SK-N-SH (cell line): ENCODE data around the gene DAB2. TPM values are rescaled to one million over a fixed set of nuclear protein-coding genes. Genes with fewer than 3 reads are reported as not detected.

Source experiments
- CTCF ChIA-PET: fragments of 300-600, 350-600 bp; formaldehyde crosslinking; extraction: SDS; loops from one replicate; lab custom pipeline; 2021; lab: Yijun Ruan, JAX
- POLR2A ChIA-PET: fragments of 350-600 bp; sonication (Branson Sonifier 250); formaldehyde crosslinking; extraction: SDS; loops from one replicate; lab custom pipeline; 2020; ENCODE audit warnings: antibody characterized with exemption, inconsistent platforms; lab: Yijun Ruan, JAX
- DNase-seq: peaks from one replicate; pipeline ENCODE4 v3.0.0; 2012
- H2AFZ ChIP-seq: fragments of 200-600 bp; sonication (generic); 2 replicates; pipeline ENCODE4 v1.8.1; 2016; ENCODE audit warnings: antibody characterized with exemption, mild to moderate bottlenecking, low read depth
- H3F3A ChIP-seq: fragments of 200-600 bp; sonication (generic); replicated peaks from 2 replicates; pipeline ENCODE3; 2016; ENCODE audit warnings: antibody characterized with exemption, mild to moderate bottlenecking; ENCODE audit not compliant: insufficient read depth
- H3K27ac ChIP-seq, 2 experiments: fragments of 200-500 bp in 1 of 2; fragments of 200-600 bp in 1 of 2; sonication (Bioruptor generic) in 1 of 2; sonication (generic), shearing (Covaris generic) in 1 of 2; 2 replicates each; pipeline versions ENCODE4 v1.5.1 to v1.6.1; 2014 to 2016; ENCODE audit warnings: low read depth in 2 of 2, inconsistent platforms in 1 of 2, low read length in 1 of 2, mild to moderate bottlenecking in 1 of 2, mixed read lengths in 1 of 2
- H3K27me3 ChIP-seq: fragments of 200-600 bp; sonication (generic), shearing (Covaris generic); 2 replicates; pipeline ENCODE4 v1.6.1; 2016; ENCODE audit warnings: mixed run types; ENCODE audit not compliant: insufficient read depth
- H3K36me3 ChIP-seq, 2 experiments: fragments of 200-500 bp in 1 of 2; fragments of 200-600 bp in 1 of 2; sonication (Bioruptor generic) in 1 of 2; sonication (generic) in 1 of 2; replicated peaks in 1 of 2; 2 replicates each; pipeline versions ENCODE3 to v1.5.1; 2014 to 2016; ENCODE audit warnings: low read length in 1 of 2, mild to moderate bottlenecking in 1 of 2; ENCODE audit not compliant: insufficient read depth in 2 of 2, control insufficient read depth in 1 of 2
- H3K4me1 ChIP-seq, 2 experiments: fragments of 200-500 bp in 1 of 2; fragments of 200-600 bp in 1 of 2; sonication (Bioruptor generic) in 1 of 2; sonication (generic), shearing (Covaris generic) in 1 of 2; 2 replicates each; pipeline versions ENCODE4 v1.5.1 to v1.6.1; 2014 to 2016; ENCODE audit warnings: low read depth in 1 of 2, low read length in 1 of 2, mixed run types in 1 of 2; ENCODE audit not compliant: insufficient read depth in 2 of 2, control insufficient read depth in 1 of 2
- H3K4me2 ChIP-seq: fragments of 200-600 bp; sonication (generic), shearing (Covaris generic); 2 replicates; pipeline ENCODE4 v1.6.1; 2017; ENCODE audit warnings: mixed run types
- H3K4me3 ChIP-seq, 2 experiments: fragments of 200-500 bp in 1 of 2; fragments of 200-600 bp in 1 of 2; sonication (Bioruptor generic) in 1 of 2; sonication (generic), shearing (Covaris generic) in 1 of 2; 2 replicates each; pipeline versions ENCODE4 v1.5.1 to v1.8.1; 2014 to 2016; ENCODE audit warnings: low read depth in 2 of 2, inconsistent platforms in 1 of 2, low read length in 1 of 2, mild to moderate bottlenecking in 1 of 2, mixed read lengths in 1 of 2, moderate library complexity in 1 of 2
- H3K79me2 ChIP-seq: fragments of 200-600 bp; sonication (generic); 2 replicates; pipeline ENCODE4 v1.8.1; 2017; ENCODE audit warnings: mild to moderate bottlenecking; ENCODE audit not compliant: insufficient read depth
- H3K9ac ChIP-seq: fragments of 200-600 bp; sonication (generic); 2 replicates; pipeline ENCODE4 v1.6.1; 2017; ENCODE audit warnings: mixed run types
- H3K9me2 ChIP-seq: fragments of 200-600 bp; sonication (generic); 2 replicates; pipeline ENCODE4 v1.6.1; 2017; ENCODE audit warnings: mixed run types
- H3K9me3 ChIP-seq: fragments of 200-600 bp; sonication (generic); 2 replicates; pipeline ENCODE4 v1.6.1; 2017; ENCODE audit warnings: mixed run types, mild to moderate bottlenecking, moderate library complexity
- H4K20me1 ChIP-seq: fragments of 200-600 bp; sonication (generic); 2 replicates; pipeline ENCODE4 v1.6.1; 2017; ENCODE audit warnings: mild to moderate bottlenecking, mixed run types; ENCODE audit not compliant: insufficient read depth
- FOXJ3 ChIP-seq: sonication (generic); formaldehyde crosslinking; IDR thresholded peaks from 2 replicates; pipeline ENCODE4 v1.5.1; 2020; ENCODE audit warnings: mild to moderate bottlenecking, missing genetic modification reagents
- FOXM1 ChIP-seq: IDR thresholded peaks from 2 replicates; pipeline ENCODE4 v1.4.0; 2012; ENCODE audit warnings: low read depth, mild to moderate bottlenecking
- MEF2A ChIP-seq: IDR thresholded peaks from 2 replicates; pipeline ENCODE4 v1.4.0; 2012; ENCODE audit warnings: low read depth, borderline replicate concordance
- RAD21 ChIP-seq: IDR thresholded peaks from 2 replicates; pipeline ENCODE4 v1.6.1; 2012; ENCODE audit warnings: mild to moderate bottlenecking, low read length
- RCOR1 ChIP-seq: fragments of 150-350 bp; IDR thresholded peaks from 2 replicates; pipeline ENCODE4 v1.6.1; 2017; ENCODE audit warnings: antibody characterized with exemption, low read length
- WGBS: methylation state at CpG from one replicate; pipeline ENCODE4 v1.1.6; 2017; ENCODE audit warnings: low lambda C conversion rate; 5-methylcytosine and 5-hydroxymethylcytosine counted together
- polyA plus RNA-seq, 3 experiments: library from polyadenylated mRNA; depleted of rRNA; stranded (reverse); fragments of >200 nt; gene quantifications; 2 replicates each; pipeline ENCODE4 v1.2.3, GENCODE V29; 2012
- TF ChIP-seq, protein P1 (sequence below): IDR thresholded peaks from 2 replicates; pipeline ENCODE4 v1.4.0; 2012; ENCODE audit warnings: low read depth, borderline replicate concordance
- TF ChIP-seq, protein P2 (sequence below): IDR thresholded peaks from 2 replicates; pipeline ENCODE4 v1.4.0; 2012; ENCODE audit warnings: low read depth, borderline replicate concordance

Gene DAB2
- polyA plus RNA-seq, 1 of the 3 experiments (the other 2 are of a cell fraction) = 23.7 TPM

DNA sequence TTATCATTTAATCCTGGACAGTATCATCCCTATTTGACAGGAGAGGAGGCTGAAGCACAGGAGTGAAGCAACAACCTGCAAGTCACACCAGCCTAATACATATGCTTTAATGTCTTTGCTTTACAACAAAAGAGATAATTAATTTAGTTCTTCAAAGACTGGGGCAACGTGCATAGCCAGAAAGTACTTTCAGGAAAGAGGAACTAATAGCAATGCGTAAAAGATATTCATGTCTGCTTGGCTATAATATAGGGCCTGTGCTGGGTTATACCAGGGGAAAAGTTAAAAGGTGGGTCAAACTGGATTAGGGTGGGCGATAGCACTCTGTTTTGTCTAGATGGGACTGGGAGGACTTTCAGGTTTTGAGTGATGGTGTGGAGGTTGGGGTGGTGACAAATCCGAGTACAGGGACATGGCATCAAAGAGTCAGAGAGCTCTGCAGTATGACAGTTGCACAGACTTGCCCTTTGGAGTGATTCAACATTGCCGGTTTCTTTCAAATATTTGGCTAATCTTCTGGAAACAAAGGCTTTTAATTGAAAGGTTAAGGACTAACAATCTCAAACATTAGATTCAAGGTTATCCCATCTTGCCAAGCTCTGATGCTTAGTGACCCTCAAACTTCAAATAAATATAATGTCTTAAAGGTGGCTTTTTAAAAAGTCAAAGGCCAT, 11.9 kb downstream of the DAB2 start:
- H2AFZ ChIP-seq = no peak overlapping the region
- TF ChIP-seq RAD21 (no peak), RCOR1 (no peak), FOXJ3 (CRISPR knock-in tag) (no peak), FOXM1 (no peak)
- TF ChIP-seq, protein P1, sequence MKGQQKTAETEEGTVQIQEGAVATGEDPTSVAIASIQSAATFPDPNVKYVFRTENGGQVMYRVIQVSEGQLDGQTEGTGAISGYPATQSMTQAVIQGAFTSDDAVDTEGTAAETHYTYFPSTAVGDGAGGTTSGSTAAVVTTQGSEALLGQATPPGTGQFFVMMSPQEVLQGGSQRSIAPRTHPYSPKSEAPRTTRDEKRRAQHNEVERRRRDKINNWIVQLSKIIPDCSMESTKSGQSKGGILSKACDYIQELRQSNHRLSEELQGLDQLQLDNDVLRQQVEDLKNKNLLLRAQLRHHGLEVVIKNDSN = no peak
- TF ChIP-seq, protein P2, sequence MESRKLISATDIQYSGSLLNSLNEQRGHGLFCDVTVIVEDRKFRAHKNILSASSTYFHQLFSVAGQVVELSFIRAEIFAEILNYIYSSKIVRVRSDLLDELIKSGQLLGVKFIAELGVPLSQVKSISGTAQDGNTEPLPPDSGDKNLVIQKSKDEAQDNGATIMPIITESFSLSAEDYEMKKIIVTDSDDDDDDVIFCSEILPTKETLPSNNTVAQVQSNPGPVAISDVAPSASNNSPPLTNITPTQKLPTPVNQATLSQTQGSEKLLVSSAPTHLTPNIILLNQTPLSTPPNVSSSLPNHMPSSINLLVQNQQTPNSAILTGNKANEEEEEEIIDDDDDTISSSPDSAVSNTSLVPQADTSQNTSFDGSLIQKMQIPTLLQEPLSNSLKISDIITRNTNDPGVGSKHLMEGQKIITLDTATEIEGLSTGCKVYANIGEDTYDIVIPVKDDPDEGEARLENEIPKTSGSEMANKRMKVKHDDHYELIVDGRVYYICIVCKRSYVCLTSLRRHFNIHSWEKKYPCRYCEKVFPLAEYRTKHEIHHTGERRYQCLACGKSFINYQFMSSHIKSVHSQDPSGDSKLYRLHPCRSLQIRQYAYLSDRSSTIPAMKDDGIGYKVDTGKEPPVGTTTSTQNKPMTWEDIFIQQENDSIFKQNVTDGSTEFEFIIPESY = no peak
- TF ChIP-seq, all 33 proteins: peak for 0
- H3K4me1 ChIP-seq = peaks cover 0 to 26% of the 10 kb centered on the region in 2 experiments; a peak in 2 of 4 replicates
- H3K27me3 ChIP-seq = no peaks in the 10 kb centered on the region
- peaks cover 14% of the 10 kb centered on the region for H3F3A ChIP-seq
- H3K27ac ChIP-seq = no peak overlapping the region; a peak in 1 of 4 replicates
- no peak overlapping the region for H3K4me3 ChIP-seq
- ChIA-PET CTCF (no interaction called here), POLR2A (no interaction called here)
- 41% methylated on average over 5 of the region's 5 CpGs for WGBS
- peaks cover 6% of the 10 kb centered on the region for H4K20me1 ChIP-seq
- no peak for DNase-seq
- peaks cover 90% of the 10 kb centered on the region for H3K79me2 ChIP-seq
- H3K9me2 ChIP-seq = no peaks in the 10 kb centered on the region
- H3K9me3 ChIP-seq = no peaks in the 10 kb centered on the region
- H3K36me3 ChIP-seq = peaks cover 5 to 11% of the 10 kb centered on the region in 2 experiments
- no peak overlapping the region for H3K9ac ChIP-seq
- H3K4me2 ChIP-seq = 0 out of 2 replicates have a peak overlapping the region, but pooled peaks have one; percentile 5

DNA sequence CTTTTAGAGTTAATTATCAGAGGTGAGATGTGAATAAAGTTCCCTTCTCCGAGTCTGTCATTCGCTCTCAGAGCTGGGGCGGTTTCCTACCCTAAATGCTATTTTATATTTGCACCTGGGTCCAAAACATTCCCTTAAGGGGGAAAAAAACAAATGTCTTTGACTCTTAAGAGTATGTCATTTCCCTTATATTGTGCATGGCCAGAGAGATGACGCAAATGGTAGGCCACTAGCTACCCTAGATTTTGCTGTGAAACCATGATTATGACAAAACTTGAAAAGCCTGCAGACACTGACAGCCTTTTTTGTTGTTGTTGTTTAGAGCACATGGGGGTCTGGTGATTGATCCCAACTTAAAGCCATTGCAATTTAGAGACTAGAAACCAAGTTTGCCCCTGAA, 12.8 kb downstream of the DAB2 start:
- peaks cover 88% of the 10 kb centered on the region for H3K79me2 ChIP-seq
- peak overlapping the region; percentile 25; the same call in 1 of the 2 replicates for H3K4me2 ChIP-seq
- H3K4me3 ChIP-seq = no peak overlapping the region
- H3K9ac ChIP-seq = 0 out of 2 replicates have a peak overlapping the region, but pooled peaks have one; percentile 2
- peak overlapping the region in 1 of 2 experiments; percentile 69; a peak in 2 of 4 replicates for H3K27ac ChIP-seq
- H3K27me3 ChIP-seq = no peaks in the 10 kb centered on the region
- peaks cover 4 to 5% of the 10 kb centered on the region in 2 experiments for H3K36me3 ChIP-seq
- no peak overlapping the region for H2AFZ ChIP-seq
- peaks cover 6% of the 10 kb centered on the region for H4K20me1 ChIP-seq
- no peaks in the 10 kb centered on the region for H3K9me2 ChIP-seq
- no peaks in the 10 kb centered on the region for H3K9me3 ChIP-seq
- H3K4me1 ChIP-seq = peaks cover 0 to 26% of the 10 kb centered on the region in 2 experiments; a peak in 2 of 4 replicates
- peaks cover 14% of the 10 kb centered on the region for H3F3A ChIP-seq
- 46% methylated on average over 4 of the region's 4 CpGs for WGBS
- DNase-seq = no peak
- no peak for TF ChIP-seq MEF2A
- TF ChIP-seq, all 33 proteins: peak for 0
- ChIA-PET POLR2A (no interaction called here), CTCF (no interaction called here)
